ENCODE data around the gene FOXI1.

The FOXI1 gene

DNA sequence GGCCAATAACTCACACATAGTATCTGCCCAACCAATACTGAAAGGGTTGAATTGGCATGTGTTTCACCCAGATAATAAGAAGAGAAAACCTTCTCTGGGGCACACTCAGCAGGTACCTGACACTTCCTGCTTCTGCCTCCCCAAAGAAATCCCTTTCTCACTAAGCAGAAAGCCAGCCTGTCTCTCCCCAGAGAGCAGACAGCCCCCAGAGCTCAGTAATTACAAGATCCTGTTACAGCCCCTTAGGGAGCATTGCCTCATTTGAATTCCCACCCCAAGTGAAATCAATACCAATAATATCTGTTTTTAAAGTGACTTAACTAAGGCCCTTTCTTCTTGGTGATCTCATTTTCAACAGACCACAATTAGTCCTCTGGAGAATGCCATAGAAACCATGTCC, 38.5 kb upstream of the FOXI1 start:
- TF ChIP-seq CTCF (conservative IDR thresholded peaks at IDR 0.05; ENCODE audit: low read depth, low read length) = no peak
- Histone ChIP-seq H3K27me3 (ENCODE audit: insufficient read depth, low read depth) (no peaks in the 10 kb centered on the region), H3K4me3 (IDR thresholded peaks at IDR 0.05; ENCODE audit: insufficient read depth, low read depth, low read length) (no peak overlapping the region), H4K20me1 (ENCODE audit: insufficient read depth) (no peaks in the 10 kb centered on the region), H3K4me2 (no peak overlapping the region), H3K9ac (no peak overlapping the region), H3K27ac (no peak overlapping the region), H3K79me2 (ENCODE audit: insufficient read depth, low read depth) (no peaks in the 10 kb centered on the region), H3K36me3 (ENCODE audit: insufficient read depth) (no peaks in the 10 kb centered on the region), H3K4me1 (ENCODE audit: low read depth, poor library complexity, severe bottlenecking) (no peaks in the 10 kb centered on the region), H2AFZ (ENCODE audit: low read depth) (no peak overlapping the region)

- no peaks in the 10 kb centered on the region for H3K27me3 ChIP-seq (ENCODE audit: insufficient read depth, low read depth)
- no peak overlapping the region for H2AFZ ChIP-seq (ENCODE audit: low read depth)
- no peak for TF ChIP-seq CTCF (conservative IDR thresholded peaks at IDR 0.05; ENCODE audit: low read depth, low read length)
- no peak overlapping the region for H3K27ac ChIP-seq
- H3K4me3 ChIP-seq (IDR thresholded peaks at IDR 0.05; ENCODE audit: insufficient read depth, low read depth, low read length) = no peak overlapping the region
- H3K4me2 ChIP-seq = no peak overlapping the region
- no peaks in the 10 kb centered on the region for H3K79me2 ChIP-seq (ENCODE audit: insufficient read depth, low read depth)
- no peaks in the 10 kb centered on the region for H4K20me1 ChIP-seq (ENCODE audit: insufficient read depth)
- H3K9ac ChIP-seq = no peak overlapping the region
- H3K4me1 ChIP-seq (ENCODE audit: low read depth, poor library complexity, severe bottlenecking) = no peaks in the 10 kb centered on the region
- H3K36me3 ChIP-seq (ENCODE audit: insufficient read depth) = no peaks in the 10 kb centered on the region
Observed at GRCh38 chr5:170067574-170068170, 38.0 kb upstream of the FOXI1 start.

- Histone ChIP-seq H3K36me3 (ENCODE audit: insufficient read depth) (no peaks in the 10 kb centered on the region), H3K4me1 (ENCODE audit: low read depth, poor library complexity, severe bottlenecking) (no peaks in the 10 kb centered on the region), H3K27me3 (ENCODE audit: insufficient read depth, low read depth) (no peaks in the 10 kb centered on the region), H3K4me2 (no peak overlapping the region), H4K20me1 (ENCODE audit: insufficient read depth) (no peaks in the 10 kb centered on the region), H3K9ac (no peak overlapping the region), H3K4me3 (IDR thresholded peaks at IDR 0.05; ENCODE audit: insufficient read depth, low read depth, low read length) (no peak overlapping the region), H2AFZ (ENCODE audit: low read depth) (no peak overlapping the region), H3K27ac (no peak overlapping the region), H3K79me2 (ENCODE audit: insufficient read depth, low read depth) (no peaks in the 10 kb centered on the region)
- no peak for TF ChIP-seq CTCF (conservative IDR thresholded peaks at IDR 0.05; ENCODE audit: low read depth, low read length)
Observed at GRCh38 chr5:170069512-170069911, 36.2 kb upstream of the FOXI1 start.

GRCh38 chr5:170070556-170071412, 34.9 kb upstream of the FOXI1 start:
- H3K79me2 ChIP-seq (ENCODE audit: insufficient read depth, low read depth) = no peaks in the 10 kb centered on the region
- H3K9ac ChIP-seq = no peak overlapping the region
- H2AFZ ChIP-seq (ENCODE audit: low read depth) = no peak overlapping the region
- H3K27me3 ChIP-seq (ENCODE audit: insufficient read depth, low read depth) = no peaks in the 10 kb centered on the region
- no peaks in the 10 kb centered on the region for H4K20me1 ChIP-seq (ENCODE audit: insufficient read depth)
- no peak overlapping the region for H3K27ac ChIP-seq
- H3K4me2 ChIP-seq = no peak overlapping the region
- H3K36me3 ChIP-seq (ENCODE audit: insufficient read depth) = no peaks in the 10 kb centered on the region
- H3K4me3 ChIP-seq (IDR thresholded peaks at IDR 0.05; ENCODE audit: insufficient read depth, low read depth, low read length) = no peak overlapping the region
- TF ChIP-seq CTCF (conservative IDR thresholded peaks at IDR 0.05; ENCODE audit: low read depth, low read length) = no peak
- H3K4me1 ChIP-seq (ENCODE audit: low read depth, poor library complexity, severe bottlenecking) = no peaks in the 10 kb centered on the region

All from KMS-11 (cell line).